GM10266 (cell line): ENCODE data around the gene DPPA3.
"Not testable (repeated sequence)": the region's sequence is repeated elsewhere in the genome, so short reads cannot be mapped to it uniquely, and the experiment has no call there.

Experiments used
- DNase-seq: peaks from one replicate; pipeline ENCODE4 v3.0.0; 2012; ENCODE audit errors: extremely low spot score
- CTCF ChIP-seq: IDR thresholded peaks from 2 replicates; pipeline ENCODE4 v1.5.1; 2012; ENCODE audit warnings: mild to moderate bottlenecking, low read depth; ENCODE audit not compliant: control insufficient read depth, insufficient read depth; ENCODE audit errors: missing control alignments

Gene DPPA3

GRCh38 chr12:7711133-7711532, at the start of gene DPPA3:
Gene DPPA3 (plus strand): TSS chr12:7711433. CDS start chr12:7711571, 138 bp downstream.
- no peak for DNase-seq
- TF ChIP-seq CTCF, result no peak

GRCh38 chr12:7661741-7662140, 49.5 kb upstream of the DPPA3 start:
- TF ChIP-seq CTCF, result no peak
- DNase-seq, result no peak

- TF ChIP-seq CTCF, result no peak
Measured at GRCh38 chr12:7666595-7666994, 44.6 kb upstream of the DPPA3 start.

GRCh38 chr12:7667125-7667524, 44.1 kb upstream of the DPPA3 start:
- no peak for TF ChIP-seq CTCF
- DNase-seq, result no peak

More at GRCh38 chr12:7666595-7666994, 44.6 kb upstream of the DPPA3 start:
- no peak for DNase-seq

GRCh38 chr12:7668171-7668570, 43.1 kb upstream of the DPPA3 start:
- no peak for TF ChIP-seq CTCF
- DNase-seq, result no peak

- DNase-seq, result not testable (repeated sequence)
Measured at GRCh38 chr12:7675455-7675854, 35.8 kb upstream of the DPPA3 start.

GRCh38 chr12:7677432-7677888, 33.8 kb upstream of the DPPA3 start:
- peak; percentile 61 for DNase-seq
- TF ChIP-seq CTCF, result peak; percentile 30

- no peak for TF ChIP-seq CTCF
- no peak for DNase-seq
Measured at GRCh38 chr12:7678744-7679143, 32.5 kb upstream of the DPPA3 start.
